Effector CD4-positive, alpha-beta T cell (primary cell): Measurements from ENCODE around the gene TMEM147.
"Not testable (repeated sequence)": the region's sequence is repeated elsewhere in the genome, so short reads cannot be mapped to it uniquely, and the experiment has no call there.

ENCODE experiments used
- DNase-seq: peaks from one replicate; pipeline ENCODE4 v3.0.0-alpha.2; 2020

The TMEM147 gene

DNA sequence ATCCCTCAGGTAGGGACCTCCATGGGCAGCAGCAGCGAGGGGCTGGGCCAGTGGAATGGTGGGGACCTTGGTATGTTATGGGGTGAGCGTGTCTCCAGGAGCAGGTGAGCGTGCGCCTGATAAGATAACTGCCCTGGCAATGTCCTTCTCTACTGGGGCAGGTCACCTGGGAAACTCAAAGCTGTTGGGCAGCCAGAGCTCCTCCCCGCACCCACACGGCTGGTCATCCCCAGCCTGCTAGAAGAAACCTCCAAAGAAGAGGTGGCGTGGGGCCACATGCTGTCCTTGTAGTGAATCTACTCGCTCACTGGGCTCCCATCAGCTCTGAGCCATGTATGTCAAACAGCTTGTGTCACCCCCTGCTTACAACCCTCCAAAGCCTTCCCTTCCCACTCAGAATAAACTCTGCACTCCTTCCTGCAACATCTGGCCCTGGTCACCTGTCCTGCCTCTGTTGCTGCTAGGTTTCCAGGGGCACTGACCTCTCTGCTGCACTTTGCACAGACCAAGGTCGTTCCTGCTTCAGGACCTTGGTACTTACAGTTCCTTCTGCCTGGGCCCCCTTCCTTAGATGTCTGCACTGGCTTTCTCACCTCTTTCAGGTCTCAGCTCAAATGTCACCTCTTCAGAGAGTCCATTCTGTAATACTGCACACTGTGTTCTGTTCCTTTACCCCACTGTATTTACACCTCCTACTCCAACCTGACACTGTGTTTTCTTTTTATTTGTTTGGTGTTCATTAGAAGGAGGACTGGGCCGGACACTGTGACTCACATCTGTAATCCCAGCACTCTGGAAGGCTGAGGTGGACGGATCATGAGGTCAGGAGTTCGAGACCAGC lies 19.8 kb downstream of the TMEM147 start:
- DNase-seq, result no peak

DNA sequence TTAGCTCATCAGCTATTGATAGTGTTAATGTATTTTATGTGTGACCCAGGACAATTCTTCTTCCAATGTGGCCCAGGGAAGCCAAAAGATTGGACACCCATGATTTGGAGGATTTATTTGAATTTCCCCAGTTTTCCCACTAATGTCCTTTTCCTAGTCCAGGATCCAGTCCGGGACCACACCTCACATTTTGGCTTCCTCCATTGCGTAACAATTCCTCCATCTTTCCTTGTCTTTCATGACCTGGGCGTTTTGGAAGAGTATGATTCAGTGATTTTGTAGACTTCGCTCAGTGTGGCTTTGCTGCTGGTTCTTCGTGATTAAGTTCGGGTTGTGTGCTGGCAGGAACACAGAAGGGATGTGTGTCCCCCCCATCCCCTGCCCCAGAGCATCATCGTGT lies 21.3 kb downstream of the TMEM147 start:
- no peak for DNase-seq

DNA sequence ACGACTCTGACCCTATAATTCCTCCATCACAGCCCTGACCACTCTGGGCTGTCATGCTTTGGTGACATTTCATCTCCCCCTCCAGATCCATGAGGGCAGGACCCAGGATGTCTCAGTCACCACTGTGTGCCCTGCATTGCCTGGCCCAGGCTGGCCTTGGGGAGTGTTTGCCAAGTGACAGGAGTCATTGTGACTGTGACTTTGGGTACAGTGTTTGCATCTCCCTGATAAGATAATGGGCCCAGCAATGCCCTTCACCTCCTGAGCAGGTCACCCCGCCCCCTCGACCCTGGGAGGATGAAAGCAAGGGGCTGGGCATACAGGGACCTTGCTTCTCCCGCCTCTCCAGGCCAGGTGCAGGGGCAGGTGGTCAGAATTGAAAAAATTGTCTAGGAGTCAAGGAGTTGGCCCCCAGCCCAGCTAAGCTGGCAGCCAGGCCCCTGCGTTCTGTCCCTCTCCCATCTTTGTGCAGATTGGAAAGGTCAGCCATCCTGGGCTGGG lies 23.9 kb downstream of the TMEM147 start:
- no peak for DNase-seq

DNA sequence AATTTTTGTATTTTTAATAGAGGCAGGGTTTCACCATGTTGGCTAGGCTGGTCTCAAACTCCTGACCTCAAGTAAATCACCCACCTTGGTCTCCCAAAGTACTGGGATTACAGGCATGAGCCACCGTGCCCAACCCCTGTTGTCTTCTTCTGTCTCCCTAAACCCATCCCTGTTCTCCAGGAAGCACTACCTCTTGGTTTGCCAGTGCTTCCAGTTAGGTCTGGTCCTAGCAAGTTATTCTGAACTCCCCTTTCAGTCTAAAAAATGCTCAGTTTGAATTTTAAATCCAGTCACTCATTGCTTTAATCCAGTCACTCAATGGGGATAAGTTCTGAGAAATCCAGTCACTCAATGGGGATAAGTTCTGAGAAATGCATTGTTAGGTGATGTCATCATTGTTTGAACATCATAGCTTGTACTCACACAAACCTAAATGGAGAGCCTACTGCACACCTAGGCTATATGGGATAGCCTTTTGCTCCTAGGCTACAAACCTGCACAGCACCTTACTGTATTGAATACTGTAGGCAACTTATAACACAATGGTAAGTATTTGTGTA lies 26.1 kb downstream of the TMEM147 start:
- no peak for DNase-seq

DNA sequence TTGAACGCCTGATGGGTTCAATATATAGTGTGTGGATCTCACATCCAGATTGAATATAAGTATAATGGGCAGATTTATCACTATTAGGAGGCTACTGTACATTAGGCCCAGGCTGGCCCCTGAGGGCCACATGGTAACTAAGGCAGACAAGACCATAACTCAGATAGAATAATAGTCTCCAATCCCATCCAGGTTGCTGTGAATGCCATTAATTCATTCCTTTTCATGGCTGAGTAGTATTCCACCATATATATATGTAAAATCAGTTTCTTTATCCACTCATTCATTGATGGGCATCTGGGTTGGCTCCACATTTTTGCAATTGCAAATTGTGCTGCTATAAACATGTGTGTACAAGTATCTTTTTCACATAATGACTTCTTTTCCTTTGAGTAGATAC lies 32.5 kb downstream of the TMEM147 start:
- no peak for DNase-seq

DNA sequence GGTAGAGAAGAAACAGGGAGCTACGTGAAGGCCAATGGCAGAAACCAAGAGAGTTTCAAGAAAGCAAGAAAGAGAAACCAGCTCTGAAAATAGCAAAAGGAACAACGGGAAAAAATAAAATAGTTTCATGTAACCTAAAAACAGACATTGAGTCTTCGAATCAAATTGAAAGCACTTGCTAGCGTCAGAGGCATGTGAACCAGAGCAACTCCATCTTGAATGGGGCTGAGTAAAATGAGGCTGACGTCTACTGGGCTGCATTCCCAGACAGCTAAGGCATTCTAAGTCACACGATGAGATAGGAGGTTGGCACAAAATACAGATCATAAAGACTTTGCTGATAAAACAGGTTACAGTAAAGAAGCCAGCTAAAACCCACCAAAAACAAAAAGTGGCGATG lies 33.3 kb downstream of the TMEM147 start:
- DNase-seq, result no peak

DNA sequence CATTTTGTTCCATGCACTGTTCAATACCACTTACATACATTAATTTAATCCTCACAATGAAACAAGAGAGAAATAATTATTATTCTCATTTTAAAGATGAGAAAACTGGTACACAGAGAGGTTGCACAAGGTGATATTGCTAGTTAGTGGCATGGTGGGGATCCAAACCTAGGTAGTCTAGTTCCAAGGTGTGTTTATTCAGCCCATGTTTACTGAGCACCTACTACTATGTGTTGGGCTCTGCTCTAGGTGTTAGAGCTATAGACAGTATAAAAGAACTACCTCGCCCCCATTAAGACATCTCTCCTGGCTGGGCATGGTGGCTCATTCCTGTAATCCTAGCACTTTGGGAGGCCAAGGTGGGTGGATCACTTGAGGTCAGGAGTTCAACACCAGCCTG lies 37.3 kb downstream of the TMEM147 start:
- DNase-seq, result no peak

DNA sequence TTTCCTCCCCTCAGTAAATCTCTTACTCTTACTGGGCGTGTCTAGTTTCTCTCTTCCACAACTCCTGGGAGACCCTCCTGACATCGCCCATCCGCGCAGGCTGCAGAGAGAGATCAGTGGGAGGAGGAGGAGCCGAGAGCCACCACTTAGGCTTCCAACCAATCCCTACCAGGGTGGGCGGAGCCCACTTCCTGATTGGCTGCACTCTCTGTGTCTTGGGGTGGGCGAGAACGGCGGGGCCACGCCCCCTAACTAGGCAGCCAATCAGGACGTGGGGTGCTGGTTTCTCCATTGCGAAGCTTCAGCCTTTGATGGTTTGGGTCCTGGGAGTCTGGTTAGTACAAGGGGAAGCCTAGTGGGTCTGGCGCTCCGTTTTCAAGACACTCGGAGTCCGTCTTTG lies 40.4 kb downstream of the TMEM147 start, which contains the start of gene PMIS2:
Gene PMIS2, plus strand, starts transcription at position 326 of the 400 bp plus-strand sequence. CDS start 87 bp downstream, outside the sequence.
- no peak for DNase-seq

DNA sequence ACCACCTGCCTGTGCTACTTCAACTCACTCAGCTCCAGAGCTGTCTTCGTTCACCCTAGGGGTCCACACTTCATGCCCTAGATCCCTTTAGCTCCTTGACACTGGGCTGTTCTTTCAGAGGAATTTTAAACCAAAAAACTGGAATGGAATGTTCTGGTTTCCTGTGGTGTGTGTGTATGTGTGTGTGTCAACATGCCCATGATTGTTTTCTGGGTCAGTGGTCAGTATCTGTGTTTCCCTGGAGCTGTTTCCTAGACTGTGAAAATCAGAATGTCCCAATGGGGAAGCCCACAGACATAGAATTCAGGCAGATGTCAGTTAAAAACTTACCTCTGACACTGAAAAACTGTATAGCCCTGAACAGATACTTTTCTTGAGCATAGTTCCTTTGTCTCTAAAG lies 41.9 kb downstream of the TMEM147 start:
- no peak for DNase-seq

DNA sequence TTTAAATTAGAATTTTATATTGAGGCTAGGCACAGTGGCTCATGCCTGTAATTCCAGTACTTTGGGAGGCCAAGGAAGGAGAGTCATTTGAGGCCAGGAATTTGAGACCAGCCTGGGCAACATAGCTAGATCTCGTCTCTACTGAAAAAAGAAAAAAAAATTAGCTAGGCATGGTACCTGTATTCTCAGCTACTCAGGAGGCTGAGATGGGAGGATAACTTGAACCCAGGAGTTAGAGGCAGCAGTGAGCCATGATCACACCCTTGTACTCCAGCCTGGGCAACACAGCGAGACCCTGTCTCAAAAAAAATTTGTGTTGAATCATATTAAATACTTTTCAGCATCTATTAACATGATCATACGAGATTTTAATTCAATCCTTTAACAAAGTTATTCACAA lies 45.4 kb downstream of the TMEM147 start:
- no peak for DNase-seq

DNA sequence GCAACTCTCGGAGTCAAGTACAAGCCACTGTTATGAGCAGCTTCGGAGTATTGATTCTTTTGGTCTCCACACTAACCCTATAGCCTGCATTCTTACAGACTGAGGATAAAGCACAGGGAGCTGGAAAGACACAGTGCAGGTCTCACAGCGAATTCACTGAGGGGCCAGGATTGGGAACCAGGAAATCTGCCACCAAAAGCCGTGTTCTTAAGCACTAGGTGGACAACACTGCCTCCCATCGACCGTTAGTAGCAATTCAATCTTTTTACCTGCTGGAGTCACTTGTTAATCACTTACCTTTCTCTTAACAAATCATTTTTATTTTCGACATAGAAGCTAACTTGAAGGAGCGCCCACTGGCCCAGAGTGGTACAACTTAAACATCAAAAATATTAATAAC lies 46.8 kb downstream of the TMEM147 start:
- no peak for DNase-seq

DNA sequence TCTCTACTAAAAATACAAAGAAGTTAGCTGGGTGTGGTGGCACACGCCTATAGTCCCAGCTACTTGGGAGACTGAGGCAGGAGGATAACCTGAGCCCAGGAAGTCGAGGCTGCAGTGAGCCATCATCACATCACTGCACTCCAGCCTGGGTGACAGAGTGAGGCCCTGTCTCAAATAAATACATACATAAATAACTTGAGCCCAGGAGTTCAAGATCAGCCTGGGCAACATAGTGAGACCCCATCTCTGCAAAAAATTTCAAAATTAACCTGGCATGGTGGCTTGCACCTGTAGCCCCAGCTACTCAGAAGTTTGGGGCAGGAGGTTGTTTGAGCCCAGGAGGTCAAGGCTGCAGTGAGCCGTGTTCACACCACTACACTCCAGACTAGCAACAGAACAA lies 49.6 kb downstream of the TMEM147 start:
- DNase-seq, result not testable (repeated sequence)

DNA sequence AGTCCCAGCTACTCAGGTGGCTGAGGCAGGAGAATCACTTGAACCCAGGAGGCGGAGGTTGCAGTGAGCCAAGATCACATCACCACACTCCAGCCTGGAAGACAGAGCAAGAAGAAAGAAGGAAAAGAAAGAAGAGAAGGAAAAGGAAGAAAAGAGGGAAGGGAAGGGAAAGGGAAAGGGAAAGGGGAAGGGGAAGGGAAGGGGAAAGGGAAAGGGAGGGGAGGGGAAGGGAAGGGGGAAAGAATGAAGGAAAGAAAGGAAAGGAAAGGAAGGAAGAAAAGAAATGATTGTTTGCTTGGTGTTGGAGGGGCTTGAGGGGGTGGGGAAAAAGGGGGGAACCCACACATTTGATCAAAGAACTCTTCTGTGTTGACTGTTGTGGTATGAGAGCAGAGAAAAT lies 50.5 kb downstream of the TMEM147 start:
- no peak for DNase-seq

DNA sequence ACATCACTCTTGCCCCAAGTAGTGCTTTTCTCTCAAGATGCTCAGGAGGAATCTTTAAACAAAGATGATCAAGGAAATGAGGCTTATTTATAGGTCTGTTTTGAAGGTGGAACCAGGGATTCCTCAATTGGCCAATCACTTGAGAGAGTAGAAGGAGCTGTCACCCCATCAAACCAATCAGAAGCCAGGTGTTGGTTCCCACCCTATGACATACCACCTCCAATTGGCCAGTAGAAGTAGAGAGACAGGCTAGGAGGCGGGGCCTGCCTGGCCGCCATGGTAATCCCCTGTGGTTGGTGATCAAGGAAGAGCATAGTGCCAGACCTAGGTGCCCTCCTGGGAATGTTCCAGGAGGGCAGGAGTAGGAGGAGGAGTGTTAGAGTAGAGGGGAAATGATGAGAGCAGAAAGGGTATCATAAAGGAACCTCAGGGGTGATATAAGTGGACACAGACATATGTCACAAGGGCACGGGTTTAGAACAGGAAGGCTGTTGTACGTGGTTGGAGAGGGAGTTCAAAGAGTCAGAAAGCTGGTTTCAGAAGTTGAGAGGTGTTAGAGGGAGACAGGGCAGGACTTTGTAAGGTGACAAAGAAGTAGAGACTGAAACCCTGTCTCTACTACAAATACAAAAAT lies 51.1 kb downstream of the TMEM147 start:
- no peak for DNase-seq
